OCI-LY3 (cell line): ENCODE results near the gene CHD2.

ENCODE experiments used
- H2AFZ ChIP-seq: fragments of 200-600, 300-600 bp; shearing (Covaris generic); 2 replicates; pipeline ENCODE4 v1.6.0; 2014; ENCODE audit warnings: antibody characterized with exemption, low read depth, low read length
- H3K27ac ChIP-seq: fragments of 200-600, 300-600 bp; sonication (generic); 2 replicates; pipeline ENCODE4 v1.5.1; 2014; ENCODE audit warnings: mild to moderate bottlenecking, low read length, moderate library complexity, mixed read lengths
- H3K27me3 ChIP-seq: fragments of 200-600, 300-600 bp; sonication (generic); 2 replicates; pipeline ENCODE4 v1.6.1; 2014; ENCODE audit warnings: low read depth, low read length, mixed read lengths
- H3K36me3 ChIP-seq: fragments of 200-600, 300-600 bp; sonication (generic); replicated peaks from 2 replicates; pipeline ENCODE3; 2014; ENCODE audit warnings: low read depth, low read length, mixed read lengths
- H3K4me1 ChIP-seq: fragments of 300-600, 200-600 bp; sonication (generic); 2 replicates; pipeline ENCODE4 v1.6.1; 2014; ENCODE audit warnings: low read length, mixed read lengths
- H3K4me2 ChIP-seq: fragments of 200-600, 300-600 bp; sonication (generic); 2 replicates; pipeline ENCODE4 v1.6.1; 2014; ENCODE audit warnings: low read length, mixed read lengths
- H3K4me3 ChIP-seq: fragments of 300-600, 200-600 bp; sonication (generic); 2 replicates; pipeline ENCODE4 v1.5.1; 2014; ENCODE audit warnings: antibody characterized with exemption, mild to moderate bottlenecking, low read length, moderate library complexity
- H3K79me2 ChIP-seq: fragments of 300-600, 200-600 bp; shearing (Covaris generic); 2 replicates; pipeline ENCODE4 v1.6.1; 2014; ENCODE audit warnings: mild to moderate bottlenecking, low read length, mixed read lengths
- H3K9ac ChIP-seq: fragments of 300-600, 200-600 bp; shearing (Covaris generic); 2 replicates; pipeline ENCODE4 v1.6.0; 2014; ENCODE audit warnings: mild to moderate bottlenecking, low read length, moderate library complexity
- H3K9me3 ChIP-seq: fragments of 200-600, 300-600 bp; shearing (Covaris generic); 2 replicates; pipeline ENCODE4 v1.6.1; 2014; ENCODE audit warnings: low read length, mixed read lengths; ENCODE audit not compliant: insufficient read depth
- H4K20me1 ChIP-seq: fragments of 200-600, 300-600 bp; sonication (generic); 2 replicates; pipeline ENCODE4 v1.6.1; 2016; ENCODE audit warnings: low read length, mixed read lengths; ENCODE audit not compliant: insufficient read depth
- CTCF ChIP-seq: fragments of 200-600, 300-600 bp; sonication (generic); IDR thresholded peaks from 2 replicates; pipeline ENCODE4 v1.5.1; 2014; ENCODE audit warnings: antibody characterized with exemption, low read length, low read depth
- EZH2phosphoT487 ChIP-seq: fragments of 200-600 bp; shearing (Covaris generic); IDR thresholded peaks from 2 replicates; pipeline ENCODE4 v1.6.1; 2018; ENCODE audit warnings: antibody characterized with exemption, mixed run types, low read depth

CHD2 gene

GRCh38 chr15:93033434-93034045 lies 133.4 kb downstream of the CHD2 start:
- no peak overlapping the region for H3K9ac ChIP-seq
- no peak overlapping the region for H3K27ac ChIP-seq
- no peak for TF ChIP-seq CTCF
- no peak for TF ChIP-seq EZH2phosphoT487
- H3K27me3 ChIP-seq, result no peaks in the 10 kb centered on the region
- H2AFZ ChIP-seq, result no peak overlapping the region
- peaks cover 8% of the 10 kb centered on the region; the same call in 1 of the 2 replicates for H4K20me1 ChIP-seq
- H3K4me2 ChIP-seq, result no peak overlapping the region
- H3K36me3 ChIP-seq, result peaks cover under 1% of the 10 kb centered on the region
- peaks cover 3% of the 10 kb centered on the region; the same call in 1 of the 2 replicates for H3K4me1 ChIP-seq
- no peak overlapping the region for H3K4me3 ChIP-seq
- no peaks in the 10 kb centered on the region for H3K9me3 ChIP-seq
- no peaks in the 10 kb centered on the region for H3K79me2 ChIP-seq

- Histone ChIP-seq H3K36me3 (no peaks in the 10 kb centered on the region), H3K27ac (no peak overlapping the region), H3K4me3 (no peak overlapping the region), H3K4me1 (peaks cover 3% of the 10 kb centered on the region; the same call in 1 of the 2 replicates), H3K27me3 (no peaks in the 10 kb centered on the region), H3K9ac (no peak overlapping the region), H4K20me1 (0 out of 2 replicates have a peak, but pooled peaks cover 4% of the 10 kb centered on the region), H3K9me3 (no peaks in the 10 kb centered on the region), H2AFZ (no peak overlapping the region), H3K4me2 (no peak overlapping the region), H3K79me2 (no peaks in the 10 kb centered on the region)
- TF ChIP-seq EZH2phosphoT487 (no peak), CTCF (no peak)
These were observed 134.4 kb downstream of the CHD2 start for GRCh38 chr15:93034512-93034911.

GRCh38 chr15:93035092-93035915 lies 135.2 kb downstream of the CHD2 start:
- no peak overlapping the region for H3K9ac ChIP-seq
- peak overlapping the region; percentile 53 for H3K4me2 ChIP-seq
- peak overlapping the region; percentile 47 for H3K4me3 ChIP-seq
- no peak for TF ChIP-seq EZH2phosphoT487
- TF ChIP-seq CTCF, result no peak
- H3K9me3 ChIP-seq, result no peaks in the 10 kb centered on the region
- H3K27ac ChIP-seq, result no peak overlapping the region
- peaks cover 3% of the 10 kb centered on the region; the same call in 1 of the 2 replicates for H3K4me1 ChIP-seq
- H2AFZ ChIP-seq, result peak overlapping the region; percentile 91
- no peaks in the 10 kb centered on the region for H3K36me3 ChIP-seq
- no peaks in the 10 kb centered on the region for H3K79me2 ChIP-seq
- H4K20me1 ChIP-seq, result no peaks in the 10 kb centered on the region
- no peaks in the 10 kb centered on the region for H3K27me3 ChIP-seq
